GM12878 (cell line): ENCODE results near the gene LMO7.

Experiments used
- BACH1 ChIP-seq: fragments of 450-650 bp; IDR thresholded peaks from 2 replicates; pipeline ENCODE4 v1.6.1; 2017; ENCODE audit warnings: mild to moderate bottlenecking, borderline replicate concordance
- GABPA ChIP-seq: IDR thresholded peaks from 2 replicates; pipeline ENCODE4 v1.6.1; 2014; ENCODE audit warnings: antibody characterized with exemption, low read depth, mild to moderate bottlenecking, inconsistent platforms
- RAD21 ChIP-seq: IDR thresholded peaks from 2 replicates; pipeline ENCODE4 v1.6.1; 2011; ENCODE audit warnings: mild to moderate bottlenecking, low read depth, low read length, moderate library complexity; ENCODE audit not compliant: insufficient read depth
- TF ChIP-seq, protein P1 (sequence below): fragments of 450-650 bp; IDR thresholded peaks from 2 replicates; pipeline ENCODE4 v1.6.1; 2017; ENCODE audit warnings: mild to moderate bottlenecking, moderate library complexity
- TF ChIP-seq, protein P2 (sequence below): IDR thresholded peaks from 2 replicates; pipeline ENCODE4 v1.6.1; 2012; ENCODE audit warnings: improper control_type of control experiment, low read depth, low read length; ENCODE audit not compliant: insufficient replicate concordance

DNA sequence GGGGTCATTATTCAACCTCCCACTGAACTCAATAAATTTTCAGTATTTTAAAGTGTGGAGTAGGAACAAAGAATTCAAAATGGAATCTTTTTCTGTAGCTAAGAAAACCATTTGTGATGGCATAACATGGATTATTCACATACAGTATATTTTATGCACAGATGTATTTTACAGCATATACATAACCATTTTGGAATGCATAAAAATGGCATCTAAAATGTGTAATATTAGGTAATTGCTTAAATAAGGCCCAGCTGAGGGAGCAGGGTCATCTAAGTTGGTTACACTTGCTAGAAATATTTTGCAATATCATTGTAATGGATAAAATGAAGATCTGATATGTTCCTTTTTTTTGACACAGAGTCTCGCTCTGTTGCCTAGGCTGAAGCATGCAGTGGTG lies 146.9 kb downstream of the LMO7 start:
- TF ChIP-seq, protein P1, sequence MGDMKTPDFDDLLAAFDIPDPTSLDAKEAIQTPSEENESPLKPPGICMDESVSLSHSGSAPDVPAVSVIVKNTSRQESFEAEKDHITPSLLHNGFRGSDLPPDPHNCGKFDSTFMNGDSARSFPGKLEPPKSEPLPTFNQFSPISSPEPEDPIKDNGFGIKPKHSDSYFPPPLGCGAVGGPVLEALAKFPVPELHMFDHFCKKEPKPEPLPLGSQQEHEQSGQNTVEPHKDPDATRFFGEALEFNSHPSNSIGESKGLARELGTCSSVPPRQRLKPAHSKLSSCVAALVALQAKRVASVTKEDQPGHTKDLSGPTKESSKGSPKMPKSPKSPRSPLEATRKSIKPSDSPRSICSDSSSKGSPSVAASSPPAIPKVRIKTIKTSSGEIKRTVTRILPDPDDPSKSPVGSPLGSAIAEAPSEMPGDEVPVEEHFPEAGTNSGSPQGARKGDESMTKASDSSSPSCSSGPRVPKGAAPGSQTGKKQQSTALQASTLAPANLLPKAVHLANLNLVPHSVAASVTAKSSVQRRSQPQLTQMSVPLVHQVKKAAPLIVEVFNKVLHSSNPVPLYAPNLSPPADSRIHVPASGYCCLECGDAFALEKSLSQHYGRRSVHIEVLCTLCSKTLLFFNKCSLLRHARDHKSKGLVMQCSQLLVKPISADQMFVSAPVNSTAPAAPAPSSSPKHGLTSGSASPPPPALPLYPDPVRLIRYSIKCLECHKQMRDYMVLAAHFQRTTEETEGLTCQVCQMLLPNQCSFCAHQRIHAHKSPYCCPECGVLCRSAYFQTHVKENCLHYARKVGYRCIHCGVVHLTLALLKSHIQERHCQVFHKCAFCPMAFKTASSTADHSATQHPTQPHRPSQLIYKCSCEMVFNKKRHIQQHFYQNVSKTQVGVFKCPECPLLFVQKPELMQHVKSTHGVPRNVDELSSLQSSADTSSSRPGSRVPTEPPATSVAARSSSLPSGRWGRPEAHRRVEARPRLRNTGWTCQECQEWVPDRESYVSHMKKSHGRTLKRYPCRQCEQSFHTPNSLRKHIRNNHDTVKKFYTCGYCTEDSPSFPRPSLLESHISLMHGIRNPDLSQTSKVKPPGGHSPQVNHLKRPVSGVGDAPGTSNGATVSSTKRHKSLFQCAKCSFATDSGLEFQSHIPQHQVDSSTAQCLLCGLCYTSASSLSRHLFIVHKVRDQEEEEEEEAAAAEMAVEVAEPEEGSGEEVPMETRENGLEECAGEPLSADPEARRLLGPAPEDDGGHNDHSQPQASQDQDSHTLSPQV: no peak
- TF ChIP-seq GABPA: no peak
- TF ChIP-seq BACH1: no peak
- TF ChIP-seq, protein P2, sequence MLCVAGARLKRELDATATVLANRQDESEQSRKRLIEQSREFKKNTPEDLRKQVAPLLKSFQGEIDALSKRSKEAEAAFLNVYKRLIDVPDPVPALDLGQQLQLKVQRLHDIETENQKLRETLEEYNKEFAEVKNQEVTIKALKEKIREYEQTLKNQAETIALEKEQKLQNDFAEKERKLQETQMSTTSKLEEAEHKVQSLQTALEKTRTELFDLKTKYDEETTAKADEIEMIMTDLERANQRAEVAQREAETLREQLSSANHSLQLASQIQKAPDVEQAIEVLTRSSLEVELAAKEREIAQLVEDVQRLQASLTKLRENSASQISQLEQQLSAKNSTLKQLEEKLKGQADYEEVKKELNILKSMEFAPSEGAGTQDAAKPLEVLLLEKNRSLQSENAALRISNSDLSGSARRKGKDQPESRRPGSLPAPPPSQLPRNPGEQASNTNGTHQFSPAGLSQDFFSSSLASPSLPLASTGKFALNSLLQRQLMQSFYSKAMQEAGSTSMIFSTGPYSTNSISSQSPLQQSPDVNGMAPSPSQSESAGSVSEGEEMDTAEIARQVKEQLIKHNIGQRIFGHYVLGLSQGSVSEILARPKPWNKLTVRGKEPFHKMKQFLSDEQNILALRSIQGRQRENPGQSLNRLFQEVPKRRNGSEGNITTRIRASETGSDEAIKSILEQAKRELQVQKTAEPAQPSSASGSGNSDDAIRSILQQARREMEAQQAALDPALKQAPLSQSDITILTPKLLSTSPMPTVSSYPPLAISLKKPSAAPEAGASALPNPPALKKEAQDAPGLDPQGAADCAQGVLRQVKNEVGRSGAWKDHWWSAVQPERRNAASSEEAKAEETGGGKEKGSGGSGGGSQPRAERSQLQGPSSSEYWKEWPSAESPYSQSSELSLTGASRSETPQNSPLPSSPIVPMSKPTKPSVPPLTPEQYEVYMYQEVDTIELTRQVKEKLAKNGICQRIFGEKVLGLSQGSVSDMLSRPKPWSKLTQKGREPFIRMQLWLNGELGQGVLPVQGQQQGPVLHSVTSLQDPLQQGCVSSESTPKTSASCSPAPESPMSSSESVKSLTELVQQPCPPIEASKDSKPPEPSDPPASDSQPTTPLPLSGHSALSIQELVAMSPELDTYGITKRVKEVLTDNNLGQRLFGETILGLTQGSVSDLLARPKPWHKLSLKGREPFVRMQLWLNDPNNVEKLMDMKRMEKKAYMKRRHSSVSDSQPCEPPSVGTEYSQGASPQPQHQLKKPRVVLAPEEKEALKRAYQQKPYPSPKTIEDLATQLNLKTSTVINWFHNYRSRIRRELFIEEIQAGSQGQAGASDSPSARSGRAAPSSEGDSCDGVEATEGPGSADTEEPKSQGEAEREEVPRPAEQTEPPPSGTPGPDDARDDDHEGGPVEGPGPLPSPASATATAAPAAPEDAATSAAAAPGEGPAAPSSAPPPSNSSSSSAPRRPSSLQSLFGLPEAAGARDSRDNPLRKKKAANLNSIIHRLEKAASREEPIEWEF: no peak
- TF ChIP-seq RAD21: no peak
